Osteocyte (in vitro differentiated cells): ENCODE measurements around the gene EIF1AX. TPM values are rescaled to one million over a fixed set of nuclear protein-coding genes. Genes with fewer than 3 reads are reported as not detected.

Experiments used
- DNase-seq: peaks from one replicate; pipeline ENCODE4 v3.0.0; 2021; ENCODE audit warnings: mixed read lengths; ENCODE audit not compliant: unreplicated experiment; ENCODE audit errors: extremely low spot score
- H3K27ac Mint-ChIP-seq: one replicate; pipeline ENCODE4 v1.8.0; 2021; ENCODE audit warnings: mild to moderate bottlenecking, mixed read lengths; ENCODE audit not compliant: unreplicated experiment
- H3K27me3 Mint-ChIP-seq: one replicate; pipeline ENCODE4 v1.8.0; 2021; ENCODE audit warnings: mixed read lengths; ENCODE audit not compliant: unreplicated experiment
- H3K36me3 Mint-ChIP-seq: one replicate; pipeline ENCODE4 v1.8.0; 2021; ENCODE audit warnings: mixed read lengths; ENCODE audit not compliant: unreplicated experiment
- H3K4me1 Mint-ChIP-seq: one replicate; pipeline ENCODE4 v1.8.0; 2021; ENCODE audit warnings: mixed read lengths; ENCODE audit not compliant: unreplicated experiment
- H3K4me3 Mint-ChIP-seq: one replicate; pipeline ENCODE4 v1.8.0; 2021; ENCODE audit warnings: mild to moderate bottlenecking, moderate library complexity, mixed read lengths; ENCODE audit not compliant: unreplicated experiment
- H3K9me3 Mint-ChIP-seq: one replicate; pipeline ENCODE4 v1.8.0; 2021; ENCODE audit warnings: mixed read lengths; ENCODE audit not compliant: unreplicated experiment
- total RNA-seq: library from RNA; stranded (reverse); gene quantifications from 2 replicates; pipeline ENCODE4 v1.2.1, GENCODE V29; 2021
- TF ChIP-seq, protein P1 (sequence below): fragments of 200-600 bp; sonication (generic); IDR thresholded peaks from 2 replicates; pipeline ENCODE4 v1.5.0; 2021; ENCODE audit warnings: antibody characterized with exemption, mild to moderate bottlenecking, moderate library complexity

The EIF1AX gene
- total RNA-seq, 1 donor from 2014 or later = 61.1 TPM

DNA sequence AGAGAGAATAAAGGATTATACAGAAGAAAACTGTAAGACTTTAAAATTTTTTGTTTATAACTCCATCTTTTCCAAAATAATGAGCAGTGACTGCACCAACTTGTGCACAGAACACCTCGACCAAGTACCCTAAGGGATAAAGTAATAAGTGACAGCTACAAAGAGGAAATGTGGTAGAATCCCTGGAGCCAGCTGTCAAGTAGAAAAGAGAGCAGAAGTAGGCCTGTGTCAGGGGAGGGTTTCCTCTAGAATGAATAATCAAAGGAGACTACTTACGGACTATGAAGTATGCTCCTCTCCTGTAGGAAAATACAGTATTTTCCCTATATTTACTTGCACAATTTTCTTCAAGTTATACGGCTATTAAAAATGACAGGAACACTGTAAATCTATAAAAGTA, 1.2 kb downstream of the EIF1AX start:
- Mint-ChIP-seq H3K36me3 (peaks cover 8% of the 10 kb centered on the region), H3K9me3 (no peaks in the 10 kb centered on the region), H3K4me1 (peaks cover 17% of the 10 kb centered on the region), H3K4me3 (peak overlapping the region; percentile 87), H3K27me3 (no peaks in the 10 kb centered on the region), H3K27ac (peak overlapping the region; percentile 86)
- no peak for DNase-seq
- TF ChIP-seq, protein P1, sequence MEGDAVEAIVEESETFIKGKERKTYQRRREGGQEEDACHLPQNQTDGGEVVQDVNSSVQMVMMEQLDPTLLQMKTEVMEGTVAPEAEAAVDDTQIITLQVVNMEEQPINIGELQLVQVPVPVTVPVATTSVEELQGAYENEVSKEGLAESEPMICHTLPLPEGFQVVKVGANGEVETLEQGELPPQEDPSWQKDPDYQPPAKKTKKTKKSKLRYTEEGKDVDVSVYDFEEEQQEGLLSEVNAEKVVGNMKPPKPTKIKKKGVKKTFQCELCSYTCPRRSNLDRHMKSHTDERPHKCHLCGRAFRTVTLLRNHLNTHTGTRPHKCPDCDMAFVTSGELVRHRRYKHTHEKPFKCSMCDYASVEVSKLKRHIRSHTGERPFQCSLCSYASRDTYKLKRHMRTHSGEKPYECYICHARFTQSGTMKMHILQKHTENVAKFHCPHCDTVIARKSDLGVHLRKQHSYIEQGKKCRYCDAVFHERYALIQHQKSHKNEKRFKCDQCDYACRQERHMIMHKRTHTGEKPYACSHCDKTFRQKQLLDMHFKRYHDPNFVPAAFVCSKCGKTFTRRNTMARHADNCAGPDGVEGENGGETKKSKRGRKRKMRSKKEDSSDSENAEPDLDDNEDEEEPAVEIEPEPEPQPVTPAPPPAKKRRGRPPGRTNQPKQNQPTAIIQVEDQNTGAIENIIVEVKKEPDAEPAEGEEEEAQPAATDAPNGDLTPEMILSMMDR = no peak

DNA sequence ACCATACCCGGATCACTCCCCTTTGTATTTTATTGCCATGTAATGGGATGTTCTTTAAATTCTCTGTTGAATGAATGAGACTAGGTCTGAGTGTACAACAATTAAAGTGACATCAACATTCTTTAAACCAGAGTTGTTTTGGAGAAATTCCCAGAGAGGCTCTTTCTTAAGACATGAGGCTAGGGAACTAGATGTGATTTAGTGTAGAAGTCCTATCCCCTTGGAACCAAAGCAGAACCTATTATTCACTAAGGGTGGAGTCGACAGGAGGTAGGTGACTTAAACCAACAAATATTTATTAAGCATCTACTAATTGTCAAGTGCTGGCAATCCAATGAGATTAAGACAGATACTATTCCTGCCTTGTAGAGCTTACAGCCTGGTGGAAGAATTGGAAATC, 1.7 kb downstream of the EIF1AX start:
- no peaks in the 10 kb centered on the region for H3K9me3 Mint-ChIP-seq
- H3K4me3 Mint-ChIP-seq = peak overlapping the region; percentile 87
- peaks cover 8% of the 10 kb centered on the region for H3K36me3 Mint-ChIP-seq
- no peak for DNase-seq
- TF ChIP-seq, protein P1 = no peak
- peaks cover 17% of the 10 kb centered on the region for H3K4me1 Mint-ChIP-seq
- no peak overlapping the region for H3K27ac Mint-ChIP-seq
- H3K27me3 Mint-ChIP-seq = no peaks in the 10 kb centered on the region

DNA sequence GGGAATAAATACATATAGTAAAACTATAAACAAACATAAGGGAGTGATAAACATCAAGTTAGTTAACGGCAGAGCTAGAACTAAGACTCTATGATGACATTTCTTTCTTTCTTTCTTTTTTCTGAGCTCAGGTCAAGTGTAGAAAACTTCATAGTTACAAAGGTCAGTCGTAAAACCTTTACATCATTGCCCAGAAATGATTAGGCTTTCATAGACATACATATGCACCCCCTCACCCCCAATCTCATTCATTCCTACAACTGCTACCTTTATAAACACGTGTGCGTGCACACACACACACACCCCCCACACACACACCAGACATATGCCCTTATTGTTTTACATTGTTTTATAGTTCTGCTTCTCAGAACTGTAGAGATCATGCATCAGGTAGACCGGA, 5.7 kb downstream of the EIF1AX start:
- peaks cover 19% of the 10 kb centered on the region for H3K36me3 Mint-ChIP-seq
- DNase-seq = no peak
- H3K4me3 Mint-ChIP-seq = no peak overlapping the region
- H3K27me3 Mint-ChIP-seq = no peaks in the 10 kb centered on the region
- H3K27ac Mint-ChIP-seq = no peak overlapping the region
- H3K9me3 Mint-ChIP-seq = no peaks in the 10 kb centered on the region
- TF ChIP-seq, protein P1 = no peak
- H3K4me1 Mint-ChIP-seq = peaks cover 17% of the 10 kb centered on the region

DNA sequence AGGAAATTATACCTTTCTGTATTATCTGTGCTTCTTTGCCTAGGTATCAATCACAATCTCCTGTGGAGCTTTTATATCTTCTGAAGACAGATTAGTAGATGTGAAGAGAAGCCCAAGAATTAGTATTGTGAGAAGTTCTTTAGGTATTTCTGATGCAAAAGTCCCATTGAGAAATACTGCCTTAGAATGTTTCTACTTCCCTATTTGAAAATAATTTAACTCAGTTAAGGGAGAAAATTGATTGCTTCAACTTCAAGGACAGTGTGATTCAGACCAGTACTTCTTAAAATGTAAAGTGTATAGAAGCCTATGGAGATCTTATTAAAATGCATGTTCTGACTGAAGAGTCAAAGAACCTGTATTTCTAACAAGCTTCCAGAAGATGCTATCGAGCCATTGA, 9.0 kb downstream of the EIF1AX start:
- no peaks in the 10 kb centered on the region for H3K4me1 Mint-ChIP-seq
- no peak overlapping the region for H3K27ac Mint-ChIP-seq
- no peak for DNase-seq
- no peaks in the 10 kb centered on the region for H3K9me3 Mint-ChIP-seq
- TF ChIP-seq, protein P1 = no peak
- H3K27me3 Mint-ChIP-seq = no peaks in the 10 kb centered on the region
- H3K36me3 Mint-ChIP-seq = peaks cover 22% of the 10 kb centered on the region
- H3K4me3 Mint-ChIP-seq = no peak overlapping the region

- Mint-ChIP-seq H3K27me3 (no peaks in the 10 kb centered on the region), H3K4me1 (no peaks in the 10 kb centered on the region), H3K4me3 (no peak overlapping the region), H3K36me3 (peaks cover 16% of the 10 kb centered on the region), H3K27ac (peak overlapping the region; percentile 11), H3K9me3 (no peaks in the 10 kb centered on the region)
- DNase-seq = no peak
- TF ChIP-seq, protein P1 = no peak
These were observed 11.3 kb downstream of the EIF1AX start for GRCh38 chrX:20130357-20130756.
